EL (cell line): Measurements from ENCODE around the gene XIRP1.

Experiments used
- DNase-seq: peaks from one replicate; pipeline ENCODE4 v3.0.0-alpha.2; 2016

Gene XIRP1

GRCh38 chr3:39143051-39143885 lies 49.1 kb downstream of the XIRP1 start:
- DNase-seq, result no peak

DNA sequence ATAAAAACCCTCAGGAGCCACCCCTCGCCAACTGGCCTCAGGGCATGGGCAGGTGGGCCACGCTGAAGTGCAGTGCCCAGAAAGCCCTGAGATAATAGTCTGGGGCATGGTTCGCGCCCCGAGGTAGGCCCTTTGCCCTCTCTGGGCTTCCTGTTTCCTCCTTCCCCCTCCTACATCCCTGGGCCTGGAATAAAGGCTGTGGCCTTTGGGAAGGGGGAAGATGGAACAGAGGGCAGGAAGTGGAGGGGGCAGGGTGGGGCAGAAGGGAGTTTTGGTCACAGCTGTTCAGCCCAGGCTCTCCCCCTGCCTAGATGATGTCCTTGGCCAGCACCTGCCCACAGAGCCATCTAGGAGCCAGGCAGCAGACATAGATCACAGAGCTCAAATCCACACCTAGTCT lies 50.3 kb downstream of the XIRP1 start:
- no peak for DNase-seq

DNA sequence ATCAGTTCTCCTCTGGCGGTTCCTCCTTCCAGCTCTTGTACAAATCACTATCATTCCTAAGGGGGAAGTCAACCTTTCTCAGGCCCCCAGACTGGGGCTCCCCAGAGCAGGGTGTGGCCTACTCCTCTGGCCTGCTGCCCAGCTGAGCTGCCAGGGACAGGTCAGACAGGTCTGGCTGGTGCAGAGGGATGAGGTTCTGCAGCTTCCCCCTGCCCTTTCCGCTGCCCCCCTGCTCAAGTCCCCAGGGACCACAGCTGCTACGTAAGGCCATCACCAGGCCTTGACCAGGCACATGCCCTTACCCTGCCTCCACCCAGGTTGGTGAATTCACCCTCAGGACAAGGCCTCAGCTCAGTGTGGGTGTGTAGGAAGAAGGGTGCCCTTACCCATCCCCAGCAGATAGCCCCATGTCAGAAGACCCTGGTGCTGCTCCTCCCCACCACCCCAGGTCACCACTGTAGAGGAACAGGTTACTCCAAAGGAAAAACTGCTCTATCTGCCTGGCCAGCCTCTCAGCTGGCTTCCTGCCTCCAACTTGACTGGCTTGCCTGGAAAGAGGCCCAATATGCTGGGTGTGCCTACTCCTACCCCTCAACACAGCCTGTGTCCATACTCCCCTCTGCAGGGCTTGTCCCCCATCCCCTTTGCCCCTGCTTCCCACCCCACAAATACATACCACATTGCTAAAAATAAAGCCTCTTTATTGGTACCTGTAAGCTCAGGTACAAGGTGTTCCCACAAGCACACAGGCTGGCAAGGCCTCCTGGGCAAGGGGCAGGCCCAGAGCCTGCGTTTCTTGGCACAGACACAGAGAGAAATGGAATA lies 51.0 kb downstream of the XIRP1 start:
- peak; percentile 48 for DNase-seq

DNA sequence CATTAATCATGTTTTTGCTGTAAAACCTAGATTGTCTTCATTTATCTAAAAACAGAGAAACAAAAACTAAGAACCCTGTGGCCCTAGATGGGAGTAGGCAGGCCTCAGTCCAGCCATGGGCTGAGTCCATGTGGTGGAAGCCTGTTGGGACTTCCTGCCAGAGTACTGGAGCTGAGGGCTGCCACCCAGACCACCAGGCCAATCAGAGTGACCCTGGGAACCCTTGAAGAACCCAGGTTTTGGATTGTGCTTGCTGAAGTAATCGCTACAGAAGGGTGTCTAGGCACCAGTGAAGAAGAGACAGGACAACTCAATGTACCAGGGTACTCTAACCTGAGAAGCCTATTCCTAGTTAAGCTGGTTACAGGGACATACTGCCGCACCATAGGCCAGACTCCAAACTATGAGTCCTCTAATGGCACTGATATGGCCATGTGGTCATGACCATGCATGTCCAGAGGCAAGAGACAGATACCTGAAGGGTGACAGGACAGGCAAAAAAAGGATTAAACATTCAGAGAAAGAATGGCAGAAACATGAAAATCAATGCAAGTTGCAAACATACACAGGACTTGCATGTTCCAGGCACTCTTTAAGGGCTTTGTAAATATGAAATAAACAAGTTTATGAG lies 51.9 kb downstream of the XIRP1 start:
- DNase-seq, result no peak

DNA sequence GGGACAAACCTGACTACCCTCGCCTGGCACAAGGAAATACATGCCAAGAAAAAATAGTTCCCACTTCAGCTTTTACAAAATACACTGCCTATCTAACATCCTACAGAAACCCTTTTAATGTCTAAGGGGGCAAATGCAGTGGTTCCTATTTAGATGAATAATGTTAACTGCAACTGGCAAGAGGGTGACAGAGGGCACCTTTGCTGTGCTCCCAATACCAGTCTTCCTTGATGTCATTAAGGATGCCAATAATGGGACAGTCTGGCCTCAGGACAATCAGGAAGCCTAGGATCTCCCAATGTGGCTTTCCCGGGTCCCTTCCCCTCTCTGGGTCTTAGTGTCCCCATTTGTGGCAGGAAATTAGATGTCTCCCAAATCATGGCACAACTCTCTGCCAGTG lies 53.0 kb downstream of the XIRP1 start:
- DNase-seq, result no peak

GRCh38 chr3:39138804-39139415 lies 53.5 kb downstream of the XIRP1 start:
- DNase-seq, result no peak

GRCh38 chr3:39137991-39138803 lies 54.2 kb downstream of the XIRP1 start:
- no peak for DNase-seq

DNA sequence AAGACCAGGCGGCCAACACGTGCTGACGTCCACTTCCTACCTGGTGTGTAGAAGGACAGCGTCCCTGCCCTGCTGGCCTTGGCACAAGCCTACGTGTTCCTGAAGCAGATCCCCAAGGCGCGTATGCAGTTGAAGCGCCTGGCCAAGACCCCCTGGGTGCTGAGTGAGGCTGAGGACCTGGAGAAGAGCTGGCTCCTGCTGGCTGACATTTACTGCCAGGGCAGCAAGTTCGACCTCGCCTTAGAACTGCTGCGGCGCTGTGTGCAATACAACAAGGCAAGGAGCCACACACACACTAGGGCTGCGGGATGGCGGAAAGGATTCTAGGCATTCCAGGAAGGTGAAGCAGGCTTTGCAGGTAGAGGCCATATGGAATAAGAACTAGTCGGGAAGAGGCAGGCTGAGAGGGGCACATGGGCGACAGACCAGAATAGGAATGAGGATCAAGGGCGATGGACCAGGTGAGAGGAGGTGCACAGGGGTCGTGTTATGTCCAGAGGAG lies 54.9 kb downstream of the XIRP1 start:
- DNase-seq, result no peak

DNA sequence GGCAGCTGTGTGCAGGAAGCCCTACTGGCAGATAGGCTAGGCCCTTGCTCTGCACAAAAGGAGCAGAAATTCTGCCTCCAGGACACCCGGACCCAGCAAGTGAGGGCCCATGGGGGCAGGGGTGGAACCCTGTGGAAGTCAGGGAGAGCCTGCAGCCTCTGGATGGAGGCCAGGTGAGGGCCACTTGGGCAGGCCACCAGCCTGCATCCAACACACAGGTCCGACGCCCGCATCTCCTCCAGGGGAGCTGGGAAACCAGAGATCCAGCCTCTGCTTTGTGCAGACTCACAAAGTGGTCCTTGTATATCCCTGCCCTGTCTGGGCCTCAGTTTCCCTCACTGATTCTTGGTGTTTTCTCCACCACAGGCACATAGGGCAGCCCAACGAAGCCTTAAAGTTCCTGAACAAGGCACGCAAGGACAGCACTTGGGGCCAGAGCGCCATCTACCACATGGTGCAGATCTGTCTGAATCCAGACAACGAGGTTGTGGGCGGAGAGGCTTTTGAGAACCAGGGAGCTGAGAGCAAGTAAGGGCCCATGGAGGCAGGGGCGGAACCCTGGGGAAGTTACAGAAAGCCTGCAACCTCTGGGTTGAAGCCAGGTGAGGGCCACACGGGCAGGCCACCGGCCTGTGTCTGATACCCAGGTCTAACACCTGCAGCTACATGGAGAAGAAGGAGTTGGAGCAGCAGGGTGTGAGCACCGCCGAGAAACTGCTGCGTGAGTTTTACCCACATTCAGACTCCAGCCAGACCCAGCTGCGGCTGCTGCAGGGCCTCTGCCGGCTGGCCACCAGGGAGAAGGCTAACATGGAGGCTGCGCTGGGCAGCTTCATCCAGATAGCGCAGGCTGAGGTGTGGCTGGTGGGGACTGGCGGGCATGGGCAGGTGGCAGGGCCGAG lies 55.6 kb downstream of the XIRP1 start:
- DNase-seq, result no peak

DNA sequence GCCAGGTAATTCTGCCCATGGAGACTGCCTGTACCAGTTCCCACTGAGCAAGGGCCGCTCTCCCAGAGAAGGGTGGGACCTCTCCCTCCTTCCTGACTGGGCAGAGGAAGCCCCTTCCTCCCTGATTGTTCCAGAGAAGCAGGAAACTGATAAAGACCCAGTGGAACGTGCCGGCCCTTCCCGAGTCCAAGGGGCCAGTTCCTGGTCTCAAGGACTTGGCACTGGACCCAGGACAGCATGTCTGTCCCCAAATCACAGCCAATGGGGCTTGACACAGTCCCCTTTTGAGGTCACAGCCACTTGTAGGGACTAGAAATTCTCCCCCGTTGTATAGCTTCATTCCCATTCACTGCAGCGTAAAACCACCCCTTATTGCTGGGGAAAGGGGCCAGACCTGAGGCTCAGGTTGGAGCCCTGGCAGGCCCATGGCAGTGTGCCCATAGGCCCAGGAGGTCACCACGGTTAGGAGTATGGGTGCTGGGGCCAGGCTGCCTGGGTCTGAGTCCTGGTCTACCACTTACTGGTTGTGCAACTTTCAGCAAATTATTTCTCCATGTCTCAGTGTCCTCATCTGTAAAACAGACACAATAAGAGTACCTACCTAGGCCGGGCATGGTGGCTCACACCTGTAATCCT lies 57.1 kb downstream of the XIRP1 start:
- no peak for DNase-seq

- DNase-seq, result no peak
Observed at GRCh38 chr3:39134305-39134704, 58.1 kb downstream of the XIRP1 start.

DNA sequence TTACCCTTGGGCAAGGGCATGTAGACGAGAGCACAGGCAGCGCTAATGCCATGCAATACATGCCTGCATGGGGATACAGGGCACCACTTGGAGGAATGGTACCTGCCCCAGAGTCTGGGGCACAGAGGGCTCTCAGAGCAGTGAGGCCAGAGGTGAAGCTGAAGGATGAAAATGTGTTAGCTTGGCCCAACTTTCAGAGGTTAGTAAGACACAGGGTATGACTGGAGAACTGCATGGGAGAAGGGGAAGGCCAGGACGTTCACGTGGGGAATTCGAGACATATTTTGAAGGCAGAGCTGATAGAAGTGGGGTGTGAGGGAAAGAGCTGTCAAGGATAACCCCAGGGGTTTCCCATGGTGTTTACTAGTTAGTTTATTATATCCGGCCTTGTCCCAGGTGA lies 58.6 kb downstream of the XIRP1 start:
- DNase-seq, result no peak
